Measurements from ENCODE around the gene ENPP7.

ENPP7 gene

GRCh38 chr17:79774561-79774975 lies 43.8 kb downstream of the ENPP7 start:
- DNase-seq, result no peak

DNA sequence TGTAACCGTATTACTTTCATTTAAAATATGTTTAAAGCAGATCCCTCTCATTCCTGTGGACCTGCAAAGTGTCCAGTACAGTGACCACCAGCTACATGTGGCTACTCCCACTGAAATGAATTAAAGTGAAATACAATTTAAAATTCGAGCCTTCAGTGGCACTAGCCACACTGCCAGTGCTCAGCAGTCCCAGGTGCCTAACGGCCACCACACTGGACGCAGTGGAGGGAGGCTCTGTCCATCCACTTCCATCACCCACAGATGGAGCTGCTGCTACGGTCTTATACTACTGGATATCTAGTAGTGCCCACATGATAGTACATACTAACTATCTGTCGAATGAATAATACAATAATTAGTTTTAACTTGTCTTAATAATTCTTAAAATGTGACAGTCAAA lies 44.9 kb downstream of the ENPP7 start:
- DNase-seq, result no peak
- Histone ChIP-seq H3K4me1 (ENCODE audit: insufficient read depth, low read length) (peaks cover 29% of the 10 kb centered on the region), H4K20me1 (ENCODE audit: insufficient read depth, low read length) (peaks cover 19% of the 10 kb centered on the region), H3K79me2 (ENCODE audit: insufficient read depth, low read length) (peaks cover 26% of the 10 kb centered on the region), H3K9me3 (ENCODE audit: insufficient read depth, low read length, severe bottlenecking) (no peaks in the 10 kb centered on the region), H3K9ac (ENCODE audit: low read depth, low read length) (no peak overlapping the region), H3K4me3 (ENCODE audit: low read depth in 1 of 2, low read length in 2 of 2) (no peak overlapping the region), H3K27me3 (ENCODE audit: insufficient read depth, low read length, poor library complexity) (peaks cover 5% of the 10 kb centered on the region), H3K4me2 (ENCODE audit: insufficient read depth, low read length) (no peak overlapping the region), H3K27ac (ENCODE audit: low read length) (no peak overlapping the region), H2AFZ (ENCODE audit: low read depth, low read length) (no peak overlapping the region), H3K36me3 (ENCODE audit: insufficient read depth, low read length) (peaks cover 18% of the 10 kb centered on the region)
- no peak for ATAC-seq (ENCODE audit: insufficient read depth, low read depth)
- TF ChIP-seq EZH2 (IDR thresholded peaks at IDR 0.05; ENCODE audit: borderline replicate concordance, low read depth, low read length, severe bottlenecking) (no peak), CTCF (IDR thresholded peaks at IDR 0.05; ENCODE audit: borderline replicate concordance, extremely low read depth, low read length, poor library complexity, severe bottlenecking) (no peak)

More at GRCh38 chr17:79774561-79774975, 43.8 kb downstream of the ENPP7 start:
- Histone ChIP-seq H3K36me3 (ENCODE audit: insufficient read depth, low read length) (peaks cover 8% of the 10 kb centered on the region), H3K27me3 (ENCODE audit: insufficient read depth, low read length, poor library complexity) (peaks cover 5% of the 10 kb centered on the region), H3K4me3 (ENCODE audit: low read depth in 1 of 2, low read length in 2 of 2) (no peak overlapping the region), H3K79me2 (ENCODE audit: insufficient read depth, low read length) (peaks cover 15% of the 10 kb centered on the region), H3K4me1 (ENCODE audit: insufficient read depth, low read length) (peaks cover 18% of the 10 kb centered on the region), H3K27ac (ENCODE audit: low read length) (no peak overlapping the region), H3K9ac (ENCODE audit: low read depth, low read length) (no peak overlapping the region), H4K20me1 (ENCODE audit: insufficient read depth, low read length) (peaks cover 9% of the 10 kb centered on the region), H3K9me3 (ENCODE audit: insufficient read depth, low read length, severe bottlenecking) (no peaks in the 10 kb centered on the region), H2AFZ (ENCODE audit: low read depth, low read length) (no peak overlapping the region), H3K4me2 (ENCODE audit: insufficient read depth, low read length) (no peak overlapping the region)
- TF ChIP-seq CTCF (IDR thresholded peaks at IDR 0.05; ENCODE audit: borderline replicate concordance, extremely low read depth, low read length, poor library complexity, severe bottlenecking) (no peak), EZH2 (IDR thresholded peaks at IDR 0.05; ENCODE audit: borderline replicate concordance, low read depth, low read length, severe bottlenecking) (no peak)
- ATAC-seq (ENCODE audit: insufficient read depth, low read depth), result no peak

DNA sequence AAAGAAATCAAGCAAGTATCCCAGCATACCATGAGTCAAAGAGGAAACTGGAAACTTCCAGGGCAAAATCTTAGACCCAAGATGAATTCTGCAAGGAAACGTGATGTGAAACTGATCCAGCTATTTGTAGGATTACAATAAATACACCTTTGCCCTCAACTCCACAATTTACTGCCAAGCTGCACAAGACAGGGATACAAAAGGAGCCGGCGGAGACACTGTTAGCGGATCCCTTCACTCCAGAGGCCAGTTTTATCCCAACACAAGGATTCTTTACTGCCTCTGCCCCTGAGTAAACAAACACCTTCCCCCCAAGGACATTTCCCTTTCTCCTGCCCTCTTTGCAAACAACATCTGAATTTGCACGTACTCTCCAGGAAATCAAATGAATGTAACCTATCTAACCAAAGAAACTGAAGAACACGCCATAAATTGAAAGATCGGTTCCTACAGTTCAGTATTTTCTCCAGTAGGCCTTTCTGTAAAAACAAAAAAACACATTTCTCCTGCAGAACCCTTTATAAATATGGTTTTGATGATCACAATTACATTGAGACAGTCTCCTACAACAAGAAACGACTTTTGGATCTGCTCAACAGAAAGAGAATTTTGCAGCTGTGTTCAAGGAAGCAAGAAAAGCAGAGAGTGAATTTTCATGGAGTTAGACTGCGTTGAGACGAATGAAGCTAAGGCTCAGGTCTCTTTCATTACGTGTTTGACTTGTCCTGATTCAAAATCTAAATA lies 45.8 kb downstream of the ENPP7 start:
- H3K9me3 ChIP-seq (ENCODE audit: insufficient read depth, low read length, severe bottlenecking), result no peaks in the 10 kb centered on the region
- DNase-seq (no peak), ATAC-seq (ENCODE audit: insufficient read depth, low read depth) (no peak)
- peak overlapping the region; percentile 60; the same call in 1 of the 2 replicates for H3K9ac ChIP-seq (ENCODE audit: low read depth, low read length)
- peaks cover 27% of the 10 kb centered on the region for H3K36me3 ChIP-seq (ENCODE audit: insufficient read depth, low read length)
- peaks cover 33% of the 10 kb centered on the region for H3K4me1 ChIP-seq (ENCODE audit: insufficient read depth, low read length)
- peaks cover 5% of the 10 kb centered on the region for H3K27me3 ChIP-seq (ENCODE audit: insufficient read depth, low read length, poor library complexity)
- H4K20me1 ChIP-seq (ENCODE audit: insufficient read depth, low read length), result peaks cover 28% of the 10 kb centered on the region
- H3K27ac ChIP-seq (ENCODE audit: low read length), result no peak overlapping the region
- TF ChIP-seq EZH2 (IDR thresholded peaks at IDR 0.05; ENCODE audit: borderline replicate concordance, low read depth, low read length, severe bottlenecking) (no peak), CTCF (IDR thresholded peaks at IDR 0.05; ENCODE audit: borderline replicate concordance, extremely low read depth, low read length, poor library complexity, severe bottlenecking) (no peak)
- peak overlapping the region; percentile 67; the same call in 1 of the 2 replicates for H3K4me2 ChIP-seq (ENCODE audit: insufficient read depth, low read length)
- H2AFZ ChIP-seq (ENCODE audit: low read depth, low read length), result no peak overlapping the region
- H3K4me3 ChIP-seq (ENCODE audit: low read depth in 1 of 2, low read length in 2 of 2), result no peak overlapping the region
- peaks cover 34% of the 10 kb centered on the region for H3K79me2 ChIP-seq (ENCODE audit: insufficient read depth, low read length)
